ENCODE data around the gene DIS3L2.
"Not testable (repeated sequence)": the region's sequence is repeated elsewhere in the genome, so short reads cannot be mapped to it uniquely, and the experiment has no call there.

Gene DIS3L2

DNA sequence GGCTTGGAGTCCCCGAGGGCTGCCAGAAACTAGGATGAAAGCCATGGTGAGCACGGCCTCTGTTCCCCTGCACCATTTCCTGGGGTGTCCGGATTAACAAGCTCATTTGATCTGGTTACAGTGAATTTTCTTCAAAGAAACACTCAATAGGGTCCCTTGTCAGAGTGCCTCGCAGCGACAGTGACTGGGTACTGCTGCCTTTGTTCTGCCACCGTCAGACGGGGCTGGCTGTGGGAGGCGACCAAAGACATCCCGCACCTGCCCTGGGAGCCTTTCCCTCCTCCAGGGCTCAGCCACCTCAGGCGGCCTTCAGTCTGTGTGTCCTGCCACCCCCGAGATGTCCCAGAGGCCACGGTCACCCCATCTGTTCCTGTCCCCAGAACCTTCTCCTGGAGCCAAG, 408.5 kb downstream of the DIS3L2 start:
- peak; percentile 58 for DNase-seq (ENCODE audit: low spot score)

DNA sequence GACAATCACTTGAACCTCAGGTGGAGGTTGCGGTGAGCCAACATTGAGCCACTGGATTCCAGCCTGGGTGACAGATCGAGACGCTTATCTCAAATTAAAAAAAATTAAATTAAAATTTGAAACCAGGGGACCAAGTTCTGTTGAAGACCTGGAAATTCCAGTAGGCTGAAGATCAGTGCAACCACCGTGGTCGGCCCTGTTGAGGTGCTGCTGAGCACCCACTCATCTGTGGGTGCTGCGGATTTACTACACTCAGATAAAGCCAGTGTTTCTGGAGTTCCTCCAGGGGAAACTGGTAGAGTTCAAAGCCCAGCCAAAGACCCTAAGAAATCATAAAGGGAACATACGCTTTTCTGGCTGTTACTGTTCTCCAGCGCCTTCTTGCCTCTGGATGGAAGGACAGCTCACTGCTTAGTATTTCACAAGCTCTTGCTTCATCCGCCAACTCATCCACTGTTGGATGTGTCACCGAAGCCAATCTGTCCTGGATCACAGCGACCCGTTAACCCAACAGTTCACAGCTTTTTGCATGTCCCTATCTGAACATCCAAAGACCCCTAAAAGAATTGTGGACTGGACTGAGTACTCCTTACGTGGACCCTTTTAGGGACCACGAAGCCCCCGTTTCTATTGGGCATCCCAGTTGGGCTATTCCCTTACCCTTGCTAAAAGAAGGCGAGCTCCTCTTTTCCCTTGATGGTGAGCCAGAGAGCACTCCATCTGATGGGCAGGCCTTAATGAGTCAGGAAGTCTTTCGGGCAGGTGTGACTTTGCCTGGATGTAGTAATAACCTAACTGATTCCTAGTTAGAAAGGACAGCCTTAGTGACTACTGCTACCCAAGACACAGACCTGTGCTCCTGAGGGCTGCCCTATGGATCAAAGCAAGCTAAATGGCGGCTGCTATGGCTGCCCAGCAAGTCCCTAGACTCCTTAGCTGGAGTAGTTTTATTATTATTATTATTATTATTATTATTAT, 411.0 kb downstream of the DIS3L2 start:
- no peak for DNase-seq (ENCODE audit: low spot score)

DNA sequence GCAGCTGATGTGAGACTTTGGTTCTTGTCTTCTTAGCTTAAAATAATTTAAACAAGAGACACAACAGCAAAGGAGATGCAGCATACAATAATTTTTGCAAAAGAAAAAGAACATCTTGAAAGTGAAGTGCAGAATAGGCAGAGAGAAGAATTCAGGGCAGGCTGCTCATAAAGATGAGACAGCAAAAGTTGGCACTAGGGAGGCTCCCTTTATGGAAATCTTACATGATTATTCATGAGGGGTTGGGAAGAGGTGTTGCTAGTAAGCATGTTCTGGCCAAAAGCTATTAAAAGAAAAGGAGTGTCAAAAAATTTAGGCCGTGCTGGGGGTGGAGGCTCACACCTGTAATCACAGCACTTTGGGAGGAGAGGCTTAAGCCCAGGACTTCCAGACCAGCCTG, 412.8 kb downstream of the DIS3L2 start:
- DNase-seq (ENCODE audit: low spot score): no peak

DNA sequence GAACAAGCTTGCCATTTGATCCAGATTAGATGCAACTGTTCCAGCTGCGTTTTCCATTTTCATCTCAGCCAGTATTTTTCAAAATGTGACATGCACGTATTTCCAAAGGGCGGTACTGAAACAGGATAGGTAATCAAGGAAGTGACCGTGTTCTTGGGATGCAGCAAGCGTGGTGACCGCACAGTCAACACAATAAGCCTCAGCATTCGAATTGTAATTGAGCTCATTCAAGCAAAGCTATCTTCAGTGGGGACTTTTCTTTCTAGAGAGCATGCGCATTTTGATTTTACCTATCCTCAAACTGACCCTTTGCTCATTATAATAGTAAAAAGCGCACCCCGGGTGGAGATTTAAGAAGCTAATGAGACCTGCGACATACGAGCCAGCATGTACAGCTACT, 413.7 kb downstream of the DIS3L2 start:
- no peak for DNase-seq (ENCODE audit: low spot score)

DNA sequence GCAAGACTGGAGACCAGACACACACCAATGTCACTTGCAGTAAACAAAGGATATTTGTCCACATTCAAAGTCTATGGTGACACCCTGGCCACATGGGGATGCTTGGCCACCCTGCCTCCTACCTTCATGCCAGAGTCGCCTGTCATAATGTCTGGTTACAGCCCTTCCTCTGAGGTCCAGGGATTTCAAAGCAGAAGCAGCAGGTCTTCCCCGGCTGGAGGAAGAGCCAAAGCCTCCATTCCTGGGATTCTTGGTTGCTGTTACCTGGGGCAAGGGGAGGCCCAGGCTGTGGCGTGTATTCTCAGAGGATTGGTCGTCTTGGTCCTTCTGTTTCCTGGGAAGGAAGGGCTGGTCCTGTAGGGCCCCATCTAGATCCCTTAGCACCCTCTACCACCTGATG, 414.7 kb downstream of the DIS3L2 start:
- DNase-seq (ENCODE audit: low spot score): no peak

DNA sequence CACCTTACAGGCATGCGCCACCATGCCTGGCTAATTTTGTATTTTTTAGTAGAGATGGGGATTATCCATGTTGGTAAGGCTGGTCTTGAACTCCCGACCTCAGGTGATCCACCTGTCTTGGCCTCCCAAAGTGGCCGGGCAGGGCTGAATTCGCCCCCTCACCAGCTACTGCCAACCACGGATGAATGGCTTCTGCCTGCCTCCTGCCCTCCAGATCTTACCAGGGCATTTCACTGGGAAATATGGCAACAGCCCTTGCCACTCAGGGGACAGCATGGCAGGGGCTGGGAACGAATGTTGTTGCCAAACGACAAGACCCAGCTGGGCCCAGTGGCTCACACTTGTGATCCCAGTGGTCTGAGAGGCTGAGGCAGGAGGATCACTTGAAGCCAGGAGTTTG, 415.2 kb downstream of the DIS3L2 start:
- DNase-seq (ENCODE audit: low spot score): no peak

DNA sequence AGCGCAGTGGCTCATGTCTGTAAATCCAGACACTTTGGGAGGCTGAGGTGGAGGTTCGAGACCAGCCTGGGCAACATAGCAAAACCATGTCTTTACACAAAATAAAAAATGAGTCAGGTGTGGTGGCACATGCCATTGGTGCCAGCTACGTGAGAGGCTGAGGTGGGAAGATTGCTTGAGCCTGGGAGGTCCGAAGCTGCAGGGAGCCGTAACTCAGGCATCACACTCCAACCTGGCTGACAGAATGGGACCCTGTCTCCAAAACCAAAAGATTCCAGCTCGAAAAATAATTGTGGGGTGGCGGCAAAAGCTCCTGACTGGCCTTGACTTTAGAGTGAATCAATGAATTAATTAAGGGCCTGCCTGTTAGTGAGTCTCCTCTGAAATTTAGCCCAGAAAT, 415.8 kb downstream of the DIS3L2 start:
- DNase-seq (ENCODE audit: low spot score): no peak

DNA sequence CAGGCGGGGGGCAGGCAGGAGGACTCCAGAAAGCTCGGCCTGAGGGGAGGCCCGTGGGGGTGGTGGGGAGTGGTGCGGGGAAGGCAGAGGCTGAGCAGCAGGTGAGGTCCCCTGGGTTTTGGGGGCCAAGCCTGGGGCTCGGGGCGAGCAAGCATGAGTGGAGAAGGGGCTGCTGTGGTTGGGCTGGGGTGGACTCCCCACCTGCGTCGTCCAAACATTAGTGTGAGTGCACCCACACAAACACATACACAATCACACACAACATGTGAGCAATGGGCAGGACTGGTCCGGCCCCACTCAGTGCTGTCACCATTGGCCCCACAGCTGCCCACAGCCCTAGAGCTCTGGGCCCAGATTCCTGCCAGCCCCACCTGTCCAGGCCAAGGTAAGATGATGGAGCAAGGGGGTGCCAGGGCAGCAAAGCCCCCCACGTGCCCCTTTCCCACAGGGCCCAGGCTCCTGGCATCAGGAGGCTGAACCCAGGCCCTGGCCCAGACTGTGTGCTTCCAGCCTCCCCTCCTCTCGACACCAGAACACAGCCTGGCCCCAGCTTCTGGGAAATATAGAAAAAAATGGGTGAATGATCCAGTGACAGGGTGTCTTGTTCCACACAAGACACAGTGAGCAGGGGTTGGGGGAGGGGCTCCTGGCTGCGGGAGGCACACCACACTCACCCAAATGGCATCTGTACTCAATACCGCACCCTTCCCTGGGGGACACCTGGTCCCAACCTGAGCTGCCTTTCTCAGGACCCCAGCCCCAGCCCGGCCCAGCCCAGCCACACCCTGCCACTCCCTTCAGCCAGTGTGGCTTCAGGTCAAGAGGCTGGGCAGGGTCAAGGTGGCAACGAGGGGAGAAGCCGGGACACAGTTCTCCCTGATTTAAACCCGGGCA, 416.6 kb downstream of the DIS3L2 start:
- DNase-seq (ENCODE audit: low spot score): no peak

DNA sequence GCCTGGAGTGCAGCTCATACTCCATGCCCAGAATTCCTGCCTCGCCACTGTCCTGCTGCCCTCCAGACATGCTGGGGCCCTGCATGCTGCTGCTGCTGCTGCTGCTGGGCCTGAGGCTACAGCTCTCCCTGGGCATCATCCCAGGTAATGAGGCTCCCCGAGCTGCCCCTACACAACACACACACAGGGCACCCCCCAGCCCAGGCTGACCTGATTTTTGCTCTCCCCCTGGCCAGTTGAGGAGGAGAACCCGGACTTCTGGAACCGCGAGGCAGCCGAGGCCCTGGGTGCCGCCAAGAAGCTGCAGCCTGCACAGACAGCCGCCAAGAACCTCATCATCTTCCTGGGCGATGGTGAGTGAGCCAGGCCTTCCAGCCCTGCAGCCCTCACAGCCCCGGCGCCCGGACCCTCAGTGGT, 417.2 kb downstream of the DIS3L2 start, which contains the start of gene ALPP:
ALPP (plus strand) TSS at position 17 of the 417 bp plus-strand sequence; CDS start at position 69, 52 bp downstream.
- DNase-seq (ENCODE audit: low spot score): not testable (repeated sequence)

DNA sequence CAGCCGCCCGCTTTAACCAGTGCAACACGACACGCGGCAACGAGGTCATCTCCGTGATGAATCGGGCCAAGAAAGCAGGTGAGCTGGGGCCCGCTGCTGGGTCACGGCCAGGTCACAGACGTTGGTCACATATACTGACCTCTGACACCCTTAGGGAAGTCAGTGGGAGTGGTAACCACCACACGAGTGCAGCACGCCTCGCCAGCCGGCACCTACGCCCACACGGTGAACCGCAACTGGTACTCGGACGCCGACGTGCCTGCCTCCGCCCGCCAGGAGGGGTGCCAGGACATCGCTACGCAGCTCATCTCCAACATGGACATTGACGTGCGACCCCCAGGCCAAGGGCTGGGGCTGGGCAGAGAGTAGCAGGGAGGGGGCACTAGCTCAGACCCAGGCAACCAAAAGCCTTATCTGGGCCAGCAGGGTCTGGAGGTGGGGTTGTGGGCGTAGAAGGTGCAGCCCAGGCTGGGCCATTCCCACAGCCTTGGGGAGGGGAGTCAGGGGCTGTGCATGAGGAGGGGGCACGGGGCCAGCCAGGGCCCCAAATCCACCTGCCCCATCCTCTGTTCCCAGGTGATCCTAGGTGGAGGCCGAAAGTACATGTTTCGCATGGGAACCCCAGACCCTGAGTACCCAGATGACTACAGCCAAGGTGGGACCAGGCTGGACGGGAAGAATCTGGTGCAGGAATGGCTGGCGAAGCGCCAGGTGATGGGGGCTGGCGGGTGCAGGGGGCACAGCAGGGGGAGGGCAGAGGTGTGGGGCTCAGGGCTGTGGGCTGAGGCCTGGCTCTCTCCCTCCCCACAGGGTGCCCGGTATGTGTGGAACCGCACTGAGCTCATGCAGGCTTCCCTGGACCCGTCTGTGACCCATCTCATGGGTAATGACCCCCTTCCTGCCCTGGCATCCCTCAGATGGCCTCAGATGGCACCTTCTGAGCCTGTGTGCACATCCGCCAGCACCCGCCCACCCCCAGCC, 418.4 kb downstream of the DIS3L2 start:
- DNase-seq (ENCODE audit: low spot score): not testable (repeated sequence)

DNA sequence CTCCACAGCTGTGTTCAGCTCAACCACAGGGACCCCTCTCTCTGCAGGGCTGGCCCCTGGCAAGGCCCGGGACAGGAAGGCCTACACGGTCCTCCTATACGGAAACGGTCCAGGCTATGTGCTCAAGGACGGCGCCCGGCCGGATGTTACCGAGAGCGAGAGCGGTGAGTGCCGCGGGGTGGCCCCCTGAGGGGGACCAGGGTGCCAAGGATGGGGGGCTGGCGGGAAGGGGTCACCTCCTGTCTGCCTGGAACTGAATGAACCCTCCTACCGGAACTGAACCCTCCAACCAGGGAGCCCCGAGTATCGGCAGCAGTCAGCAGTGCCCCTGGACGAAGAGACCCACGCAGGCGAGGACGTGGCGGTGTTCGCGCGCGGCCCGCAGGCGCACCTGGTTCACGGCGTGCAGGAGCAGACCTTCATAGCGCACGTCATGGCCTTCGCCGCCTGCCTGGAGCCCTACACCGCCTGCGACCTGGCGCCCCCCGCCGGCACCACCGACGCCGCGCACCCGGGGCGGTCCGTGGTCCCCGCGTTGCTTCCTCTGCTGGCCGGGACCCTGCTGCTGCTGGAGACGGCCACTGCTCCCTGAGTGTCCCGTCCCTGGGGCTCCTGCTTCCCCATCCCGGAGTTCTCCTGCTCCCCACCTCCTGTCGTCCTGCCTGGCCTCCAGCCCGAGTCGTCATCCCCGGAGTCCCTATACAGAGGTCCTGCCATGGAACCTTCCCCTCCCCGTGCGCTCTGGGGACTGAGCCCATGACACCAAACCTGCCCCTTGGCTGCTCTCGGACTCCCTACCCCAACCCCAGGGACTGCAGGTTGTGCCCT, 419.9 kb downstream of the DIS3L2 start:
- DNase-seq (ENCODE audit: low spot score): not testable (repeated sequence)

DNA sequence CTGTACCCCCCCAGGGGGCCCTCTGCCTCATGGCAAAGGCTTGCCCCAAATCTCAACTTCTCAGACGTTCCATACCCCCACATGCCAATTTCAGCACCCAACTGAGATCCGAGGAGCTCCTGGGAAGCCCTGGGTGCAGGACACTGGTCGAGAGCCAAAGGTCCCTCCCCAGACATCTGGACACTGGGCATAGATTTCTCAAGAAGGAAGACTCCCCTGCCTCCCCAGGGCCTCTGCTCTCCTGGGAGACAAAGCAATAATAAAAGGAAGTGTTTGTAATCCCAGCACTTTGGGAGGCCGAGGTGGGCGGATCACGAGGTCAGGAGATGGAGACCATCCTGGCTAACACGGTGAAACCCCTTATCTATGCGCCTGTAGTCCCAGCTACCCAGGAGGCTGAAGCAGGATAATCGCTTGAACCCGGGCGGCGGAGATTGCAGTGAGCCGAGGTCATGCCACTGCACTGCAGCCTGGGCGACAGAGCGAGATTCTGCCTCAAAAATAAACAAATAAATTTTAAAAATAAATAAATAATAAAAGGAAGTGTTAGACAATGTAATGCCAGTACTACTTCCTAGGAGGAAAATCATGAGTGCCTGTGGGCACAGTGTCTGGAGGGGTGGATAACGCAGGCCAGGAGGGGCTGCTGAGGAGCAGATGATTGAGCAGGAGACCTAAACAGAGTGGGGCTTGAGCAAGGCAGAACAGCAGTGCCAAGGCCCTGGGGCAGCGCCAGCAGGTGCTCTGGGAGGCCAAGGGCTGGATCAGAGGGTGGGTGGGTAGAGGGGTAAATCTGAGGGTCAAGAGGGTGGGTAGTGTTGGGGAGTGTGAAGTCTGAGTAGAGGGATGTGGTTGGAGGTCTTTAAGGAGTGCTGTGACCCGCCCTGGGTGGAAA, 421.1 kb downstream of the DIS3L2 start:
- no peak for DNase-seq (ENCODE audit: low spot score)

DNA sequence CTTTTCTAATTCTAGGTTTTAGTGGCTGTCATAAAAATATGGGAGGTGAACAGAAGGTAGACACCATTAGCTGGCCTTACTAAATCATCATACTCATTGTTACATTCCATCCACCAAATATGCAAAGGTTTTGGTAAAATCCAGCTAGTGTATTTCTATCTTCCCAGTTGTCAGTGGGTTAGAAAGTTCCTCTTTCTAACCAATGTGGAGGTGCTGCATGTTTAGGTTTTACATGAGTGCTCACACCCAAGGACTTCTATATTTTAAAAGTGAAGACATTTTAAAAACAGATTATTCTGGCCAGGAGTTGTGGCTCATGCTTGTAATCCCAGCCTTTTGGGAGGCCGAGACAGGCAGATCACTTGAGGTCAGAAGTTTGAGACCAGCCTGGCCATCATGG, 423.0 kb downstream of the DIS3L2 start:
- DNase-seq (ENCODE audit: low spot score): no peak

DNA sequence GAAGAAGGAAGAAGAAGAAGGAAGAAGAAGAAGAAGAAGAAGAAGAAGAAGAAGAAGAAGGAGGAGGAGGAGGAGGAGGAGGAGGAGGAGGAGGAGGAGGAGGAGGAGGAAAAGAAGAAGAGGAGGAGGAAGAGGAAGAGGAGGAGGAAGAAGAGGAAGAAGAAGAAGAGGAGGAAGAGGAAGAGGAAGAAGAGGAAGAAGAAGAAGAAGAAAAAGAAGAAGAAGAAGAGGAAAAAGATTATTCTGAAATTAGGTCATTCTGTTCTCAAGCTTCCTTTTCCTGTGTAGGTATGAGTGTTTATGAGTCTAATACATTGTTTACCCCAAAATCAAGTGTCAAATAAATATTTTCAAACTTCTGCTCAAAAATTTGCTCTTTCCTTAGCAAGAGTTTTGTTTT, 423.5 kb downstream of the DIS3L2 start:
- not testable (repeated sequence) for DNase-seq (ENCODE audit: low spot score)

DNA sequence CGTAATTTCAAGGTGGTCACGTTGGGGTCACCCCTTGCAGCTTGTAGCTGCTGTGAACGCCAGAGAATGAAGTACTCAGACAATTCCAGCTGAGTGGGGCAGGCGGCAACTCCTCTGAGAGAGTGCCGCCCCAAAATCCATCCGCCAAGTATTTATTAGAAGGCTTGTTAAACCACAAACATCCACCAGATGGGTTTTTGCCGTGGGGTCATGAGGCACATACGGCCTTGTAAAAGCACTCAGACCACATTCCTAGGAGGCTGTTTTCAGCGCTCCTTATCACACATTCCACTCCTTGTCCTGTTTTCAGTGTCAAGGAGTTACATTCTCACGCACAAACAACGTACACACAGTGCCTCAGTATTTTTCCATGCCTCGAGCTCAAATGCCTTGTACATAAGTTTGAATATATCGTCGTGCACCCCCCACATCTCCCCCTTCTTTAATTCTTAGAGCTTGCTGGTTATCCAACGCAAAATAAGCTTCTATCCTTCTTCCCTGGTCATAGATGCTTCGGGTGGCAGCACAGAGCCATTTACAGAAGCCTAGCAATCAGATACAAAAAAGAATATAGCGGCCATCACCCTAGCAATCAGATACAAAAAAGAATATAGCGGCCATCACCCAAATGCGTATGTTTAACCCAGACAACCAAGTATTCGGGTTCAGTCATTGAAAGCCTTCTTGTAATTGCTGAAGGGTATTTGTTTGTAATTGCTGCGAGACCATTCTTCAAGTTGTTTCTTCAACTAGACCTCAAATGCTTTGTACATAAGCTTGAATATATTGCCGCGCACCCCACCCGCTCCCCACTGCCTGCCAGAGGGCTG, 424.4 kb downstream of the DIS3L2 start:
- peak; percentile 48 for DNase-seq (ENCODE audit: low spot score)

DNA sequence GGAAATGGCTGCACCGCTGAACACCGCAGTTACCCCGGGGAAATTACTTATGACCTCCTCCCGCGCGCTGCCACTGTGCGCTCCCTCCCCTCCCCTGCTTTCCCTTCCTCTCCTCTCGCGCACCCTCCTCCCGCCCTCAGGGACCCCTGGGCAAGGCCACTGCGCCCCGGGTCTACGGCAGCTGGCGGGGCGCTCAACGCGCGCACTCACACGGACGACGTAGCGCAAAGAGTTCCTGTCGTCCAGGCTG, 424.9 kb downstream of the DIS3L2 start:
- peak; percentile 52 for DNase-seq (ENCODE audit: low spot score)
